ENCODE results near the gene RHOA.

RHOA gene
- total RNA-seq = 140 to 233 (median 201) reads per million in 9 experiments

DNA sequence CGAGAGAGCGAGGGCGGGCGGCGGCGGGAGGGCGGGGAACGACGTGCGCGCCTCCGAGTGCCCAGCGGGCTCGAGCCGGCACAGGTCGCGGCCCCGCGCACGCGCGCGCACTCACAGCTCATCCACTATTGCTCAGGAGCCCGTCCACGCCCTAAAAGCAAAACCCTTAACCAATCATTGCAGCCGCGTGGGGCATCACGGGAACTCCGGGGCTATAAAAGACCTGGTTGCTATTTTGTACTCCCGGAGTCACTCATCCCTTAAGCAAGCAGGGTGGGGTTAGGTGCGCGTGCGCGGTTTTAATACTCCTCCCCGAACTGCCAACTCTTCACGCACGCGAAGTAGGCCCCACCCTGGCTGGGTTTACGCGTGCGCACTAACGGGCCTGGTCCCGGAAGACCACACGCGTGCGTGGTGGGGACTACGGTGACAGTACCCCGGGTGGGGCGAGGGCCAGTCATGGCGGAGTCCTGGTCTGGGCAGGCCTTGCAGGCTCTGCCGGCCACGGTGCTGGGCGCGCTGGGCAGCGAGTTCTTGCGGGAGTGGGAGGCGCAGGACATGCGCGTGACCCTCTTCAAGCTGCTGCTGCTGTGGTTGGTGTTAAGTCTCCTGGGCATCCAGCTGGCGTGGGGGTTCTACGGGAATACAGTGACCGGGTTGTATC lies at the start of gene RHOA, which contains the start of gene TCTA:
Gene RHOA (minus strand): TSS at position 9 of the 664 bp plus-strand sequence. CDS start 36,387 bp downstream, outside the sequence.
Gene TCTA (plus strand): TSS at position 456 of the 664 bp plus-strand sequence. CDS start 4 bp downstream, at position 460.
- Mint-ChIP-seq H3K27ac (peak within 1 kb of the TSS; percentile 96 to 98), H3K27me3 (no peaks in the 10 kb centered on the region), H3K36me3 (ENCODE audit: insufficient read depth) (peaks cover 46% of the 10 kb centered on the region), H3K4me3 (peak within 1 kb of the TSS; percentile 91 to 92), H3K4me1 (ENCODE audit: low read depth in 2 of 2) (peaks cover 59 to 66% of the 10 kb centered on the region in 2 donors), H3K9me3 (no peaks in the 10 kb centered on the region)
- DNase-seq = peak; percentile 96 to 99 (median 97)
- peak; percentile 77 for ATAC-seq (replicated peaks)

DNA sequence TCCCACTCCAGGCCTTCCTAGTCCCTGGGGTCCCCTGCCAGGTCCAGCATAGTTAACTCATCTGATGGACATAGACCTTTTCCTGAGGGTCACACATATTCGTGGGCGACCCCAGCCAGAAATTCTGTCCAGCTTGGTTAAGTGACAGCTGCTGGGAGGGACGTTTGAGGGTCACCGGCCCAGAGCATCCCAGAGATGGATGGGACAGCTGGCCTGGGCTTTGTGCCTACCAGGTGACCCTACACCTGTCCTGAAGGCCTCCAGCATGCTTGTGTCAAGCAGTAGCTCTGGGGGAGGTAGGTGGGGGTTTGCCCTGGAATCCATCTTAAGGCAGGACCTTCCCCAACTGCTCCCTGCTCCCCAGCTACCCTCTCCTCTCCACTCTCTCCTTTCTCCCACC lies 49.2 kb upstream of the RHOA start:
- no peaks in the 10 kb centered on the region for H3K9me3 Mint-ChIP-seq
- ATAC-seq (replicated peaks) = no peak
- peaks cover 3% of the 10 kb centered on the region for H3K36me3 Mint-ChIP-seq (ENCODE audit: insufficient read depth)
- no peak overlapping the region for H3K4me3 Mint-ChIP-seq
- DNase-seq = no peak
- H3K4me1 Mint-ChIP-seq (ENCODE audit: low read depth in 2 of 2) = no peaks in the 10 kb centered on the region
- H3K27ac Mint-ChIP-seq = no peak overlapping the region
- H3K27me3 Mint-ChIP-seq = no peaks in the 10 kb centered on the region

DNA sequence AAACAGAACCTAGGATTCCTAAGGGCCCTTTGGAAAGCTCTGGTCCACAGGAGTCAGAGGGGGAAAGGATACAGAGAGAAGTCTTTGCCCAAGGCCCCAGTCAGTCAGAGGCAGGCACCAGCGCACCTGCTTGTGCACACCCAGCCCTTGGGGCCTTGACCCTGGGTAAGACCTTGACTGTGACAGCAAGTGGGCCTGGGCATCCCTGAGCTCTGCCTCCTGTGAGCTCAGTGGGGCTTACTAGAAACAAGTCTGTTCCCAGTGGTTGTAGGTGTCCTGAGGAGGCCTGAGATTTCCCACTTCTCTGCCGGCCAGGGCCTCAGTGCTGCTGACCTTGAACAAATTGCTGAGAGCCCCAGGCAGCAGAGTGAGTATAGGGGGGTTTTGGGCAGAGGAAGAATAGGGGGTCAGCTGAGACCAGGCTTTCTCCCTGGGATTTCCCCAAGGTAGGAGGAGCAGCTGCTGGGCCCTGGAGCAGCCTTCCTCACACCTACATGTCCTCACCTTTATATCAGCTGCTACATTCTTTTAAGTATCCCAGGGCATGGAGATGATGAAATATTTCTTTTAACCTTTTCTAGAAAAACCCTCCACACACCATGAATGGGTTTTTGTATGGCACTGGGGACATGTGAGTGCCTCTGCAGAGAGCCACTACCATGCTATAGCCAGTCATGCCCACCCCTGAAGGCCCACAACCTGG lies 48.6 kb upstream of the RHOA start:
- DNase-seq (no peak), ATAC-seq (replicated peaks) (no peak)
- Mint-ChIP-seq H3K4me1 (ENCODE audit: low read depth in 2 of 2) (no peaks in the 10 kb centered on the region), H3K4me3 (no peak overlapping the region), H3K36me3 (ENCODE audit: insufficient read depth) (peaks cover 3% of the 10 kb centered on the region), H3K27me3 (no peaks in the 10 kb centered on the region), H3K27ac (no peak overlapping the region), H3K9me3 (no peaks in the 10 kb centered on the region)

DNA sequence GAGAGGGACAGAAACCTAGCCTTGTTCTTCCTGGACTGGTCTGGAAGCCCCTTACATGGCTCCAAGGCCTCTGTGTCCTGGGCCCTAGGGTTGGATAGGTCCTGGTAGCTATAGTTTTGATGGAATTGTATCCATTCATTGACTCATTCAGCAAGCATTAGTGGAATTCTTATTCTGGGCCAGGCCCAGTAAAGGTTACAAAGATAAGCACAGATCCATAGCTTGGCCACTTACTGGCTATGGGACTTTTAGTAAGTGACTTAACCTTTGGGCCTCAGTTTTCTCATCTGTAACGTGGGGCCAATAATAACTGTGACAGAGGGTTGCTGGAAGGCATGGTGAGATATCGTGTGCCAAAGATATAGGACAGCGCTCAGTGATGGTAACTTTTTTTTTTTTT lies 44.7 kb upstream of the RHOA start:
- Mint-ChIP-seq H3K27me3 (no peaks in the 10 kb centered on the region), H3K4me3 (no peak overlapping the region), H3K27ac (no peak overlapping the region), H3K9me3 (no peaks in the 10 kb centered on the region), H3K4me1 (ENCODE audit: low read depth in 2 of 2) (no peaks in the 10 kb centered on the region), H3K36me3 (ENCODE audit: insufficient read depth) (peaks cover 3% of the 10 kb centered on the region)
- no peak for ATAC-seq (replicated peaks)
- DNase-seq = no peak

DNA sequence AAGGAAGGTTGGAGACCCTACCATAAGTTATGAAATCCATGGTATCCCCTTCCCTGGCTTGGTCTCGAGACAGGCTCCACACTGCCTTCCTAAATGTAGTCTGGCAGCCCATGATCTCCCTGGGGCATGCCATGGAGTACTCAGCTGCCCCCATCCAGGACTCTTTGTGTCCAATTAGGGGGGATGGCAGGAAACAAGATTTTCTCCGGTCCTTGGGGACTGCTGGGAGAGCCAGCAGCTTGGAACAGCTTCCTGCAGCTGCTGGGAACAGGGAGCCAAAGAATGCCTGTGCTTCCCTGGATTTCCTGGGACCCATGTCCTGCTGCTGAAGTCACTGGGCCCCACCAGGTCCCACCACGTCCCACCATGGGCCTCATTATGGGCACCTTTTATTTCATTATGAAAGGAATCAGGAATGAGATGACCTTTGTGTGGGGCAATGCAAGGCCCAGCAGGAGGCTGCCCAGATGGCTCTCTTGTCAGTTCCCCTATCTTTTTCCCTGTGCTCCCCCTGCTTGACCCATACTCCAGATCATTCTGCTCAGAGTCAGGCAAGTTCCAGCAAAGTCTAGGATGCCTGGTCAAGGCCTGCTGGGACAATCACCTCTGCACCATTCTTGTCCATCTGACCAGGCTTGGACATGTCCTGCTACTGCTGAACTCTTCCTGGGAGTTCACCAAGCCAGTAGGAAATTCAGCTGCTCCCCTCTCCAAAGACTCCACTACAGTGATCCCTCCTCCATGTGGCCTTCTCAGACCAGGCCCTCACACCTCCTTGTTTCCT lies 43.3 kb upstream of the RHOA start:
- H3K27me3 Mint-ChIP-seq = no peaks in the 10 kb centered on the region
- H3K27ac Mint-ChIP-seq = peak overlapping the region in 1 of 2 donors; percentile 67
- DNase-seq (no peak), ATAC-seq (replicated peaks) (no peak)
- no peaks in the 10 kb centered on the region for H3K4me1 Mint-ChIP-seq (ENCODE audit: low read depth in 2 of 2)
- no peak overlapping the region for H3K4me3 Mint-ChIP-seq
- H3K9me3 Mint-ChIP-seq = no peaks in the 10 kb centered on the region
- peaks cover 3% of the 10 kb centered on the region for H3K36me3 Mint-ChIP-seq (ENCODE audit: insufficient read depth)

DNA sequence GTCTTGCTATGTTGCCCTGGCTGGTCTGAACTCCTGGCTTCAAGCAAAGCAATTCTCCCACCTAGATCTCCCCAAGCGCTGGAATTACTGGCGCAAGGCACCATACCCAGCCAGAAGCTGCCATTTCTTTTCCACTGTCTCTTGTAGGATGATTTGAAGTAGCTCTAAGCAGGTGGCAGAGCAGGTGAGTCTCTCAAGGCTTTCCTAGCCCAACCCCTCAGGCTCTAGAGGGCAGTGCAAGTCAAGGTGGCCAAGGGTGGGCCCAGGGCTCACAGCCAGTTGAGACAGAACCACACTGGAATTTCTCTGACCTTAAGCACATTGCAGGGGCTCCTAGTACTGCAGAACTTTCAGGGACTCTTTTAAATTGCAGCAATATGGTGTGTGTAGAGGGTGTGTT lies 42.7 kb upstream of the RHOA start:
- DNase-seq (no peak), ATAC-seq (replicated peaks) (no peak)
- Mint-ChIP-seq H3K36me3 (ENCODE audit: insufficient read depth) (peaks cover 3% of the 10 kb centered on the region), H3K9me3 (no peaks in the 10 kb centered on the region), H3K27ac (peak overlapping the region in 1 of 2 donors; percentile 67), H3K4me1 (ENCODE audit: low read depth in 2 of 2) (no peaks in the 10 kb centered on the region), H3K4me3 (no peak overlapping the region), H3K27me3 (no peaks in the 10 kb centered on the region)

DNA sequence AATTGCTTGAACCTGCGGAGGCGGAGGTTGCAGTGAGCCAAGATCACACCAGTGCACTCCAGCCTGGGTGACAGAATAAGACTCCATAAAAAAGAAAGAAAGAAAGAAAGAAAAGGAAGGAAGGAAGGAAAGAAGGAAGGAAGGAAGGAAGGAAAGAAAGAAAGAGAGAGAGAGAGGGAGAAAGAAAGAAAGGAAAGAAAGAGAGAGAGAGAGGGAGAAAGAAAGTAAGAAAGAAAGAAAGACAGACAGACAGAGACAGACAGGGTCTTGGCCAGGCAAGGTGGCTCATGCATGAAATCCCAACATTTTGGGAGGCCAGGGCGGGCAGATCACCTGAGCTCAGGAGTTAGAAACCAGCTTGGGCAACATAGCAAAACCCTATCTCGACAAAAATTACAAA lies 41.8 kb upstream of the RHOA start:
- H3K9me3 Mint-ChIP-seq = no peaks in the 10 kb centered on the region
- no peak overlapping the region for H3K27ac Mint-ChIP-seq
- peaks cover 0 to 4% of the 10 kb centered on the region in 2 donors for H3K4me1 Mint-ChIP-seq (ENCODE audit: low read depth in 2 of 2)
- ATAC-seq (replicated peaks) = no peak
- H3K27me3 Mint-ChIP-seq = no peaks in the 10 kb centered on the region
- H3K36me3 Mint-ChIP-seq (ENCODE audit: insufficient read depth) = peaks cover 3% of the 10 kb centered on the region
- DNase-seq = no peak
- H3K4me3 Mint-ChIP-seq = no peak overlapping the region

DNA sequence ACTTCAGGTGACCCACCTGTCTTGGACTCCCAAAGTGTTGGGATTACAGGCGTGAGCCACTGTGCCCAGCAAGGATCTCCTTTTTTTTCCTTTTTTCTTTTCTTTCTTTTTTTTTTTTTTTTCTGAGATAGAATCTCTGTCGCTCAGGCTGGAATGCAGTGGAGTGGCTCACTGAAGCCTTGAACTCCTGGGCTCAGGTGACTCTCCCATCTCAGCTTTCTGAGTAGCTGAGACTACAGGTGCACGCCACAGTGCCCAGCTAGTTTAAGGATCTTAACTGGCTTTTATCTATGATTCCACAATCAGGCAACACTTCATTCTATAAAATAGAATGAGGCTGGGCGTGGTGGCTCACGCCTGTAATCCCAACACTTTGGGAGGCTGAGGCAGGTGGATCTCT lies 33.6 kb upstream of the RHOA start:
- no peak for DNase-seq
- peak overlapping the region in 1 of 2 donors; percentile 27 for H3K4me3 Mint-ChIP-seq
- H3K36me3 Mint-ChIP-seq (ENCODE audit: insufficient read depth) = peaks cover 2% of the 10 kb centered on the region
- ATAC-seq (replicated peaks) = no peak
- peaks cover 6 to 10% of the 10 kb centered on the region in 2 donors for H3K4me1 Mint-ChIP-seq (ENCODE audit: low read depth in 2 of 2)
- H3K9me3 Mint-ChIP-seq = no peaks in the 10 kb centered on the region
- peak overlapping the region; percentile 88 to 89 for H3K27ac Mint-ChIP-seq
- no peaks in the 10 kb centered on the region for H3K27me3 Mint-ChIP-seq

DNA sequence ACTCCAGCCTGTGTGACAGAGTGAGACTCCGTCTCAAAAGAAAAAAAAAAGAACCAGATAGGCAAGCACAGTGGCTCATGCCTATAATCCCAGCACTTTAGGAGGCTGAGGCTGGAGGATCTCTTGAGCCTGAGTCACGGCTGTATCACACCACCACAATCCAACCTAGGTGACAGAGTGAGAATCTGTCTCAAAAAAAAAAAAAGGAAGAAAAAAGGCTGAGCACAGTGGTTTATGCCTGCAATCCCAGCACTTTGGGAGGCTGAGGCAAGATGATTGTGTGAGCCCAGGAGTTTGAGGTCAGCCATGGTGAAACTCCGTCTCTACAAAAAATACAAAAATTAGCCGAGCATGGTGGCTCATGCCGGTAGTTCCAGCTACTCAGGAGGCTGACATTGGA lies 23.0 kb upstream of the RHOA start:
- no peaks in the 10 kb centered on the region for H3K27me3 Mint-ChIP-seq
- no peak overlapping the region for H3K27ac Mint-ChIP-seq
- ATAC-seq (replicated peaks) = no peak
- peaks cover under 1 to 2% of the 10 kb centered on the region in 2 donors for H3K4me1 Mint-ChIP-seq (ENCODE audit: low read depth in 2 of 2)
- H3K36me3 Mint-ChIP-seq (ENCODE audit: insufficient read depth) = peaks cover 1% of the 10 kb centered on the region
- H3K4me3 Mint-ChIP-seq = no peak overlapping the region
- H3K9me3 Mint-ChIP-seq = no peaks in the 10 kb centered on the region
- no peak for DNase-seq

DNA sequence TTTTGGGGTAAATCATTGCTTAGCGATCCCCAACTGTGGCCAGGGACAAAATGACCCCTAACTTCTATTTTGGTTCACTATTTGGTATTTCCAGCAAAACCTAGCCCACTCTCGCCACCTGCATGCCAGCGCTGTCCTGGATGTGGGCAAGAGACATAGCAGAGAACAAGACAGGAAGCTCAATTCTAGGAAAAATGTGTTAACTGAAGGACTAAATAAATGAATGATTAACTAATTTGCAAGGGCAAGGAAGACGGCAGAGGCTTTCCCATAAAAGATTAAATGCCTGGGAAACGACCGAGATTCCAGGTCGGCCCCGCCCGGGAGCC lies 16.9 kb upstream of the RHOA start:
- Mint-ChIP-seq H3K4me3 (peak overlapping the region; percentile 94 to 97), H3K4me1 (ENCODE audit: low read depth in 2 of 2) (peaks cover 18 to 26% of the 10 kb centered on the region in 2 donors), H3K9me3 (no peaks in the 10 kb centered on the region), H3K27ac (peak overlapping the region; percentile 90 to 97), H3K36me3 (ENCODE audit: insufficient read depth) (peaks cover 12% of the 10 kb centered on the region), H3K27me3 (no peaks in the 10 kb centered on the region)
- ATAC-seq (replicated peaks) (no peak), DNase-seq (no peak)

DNA sequence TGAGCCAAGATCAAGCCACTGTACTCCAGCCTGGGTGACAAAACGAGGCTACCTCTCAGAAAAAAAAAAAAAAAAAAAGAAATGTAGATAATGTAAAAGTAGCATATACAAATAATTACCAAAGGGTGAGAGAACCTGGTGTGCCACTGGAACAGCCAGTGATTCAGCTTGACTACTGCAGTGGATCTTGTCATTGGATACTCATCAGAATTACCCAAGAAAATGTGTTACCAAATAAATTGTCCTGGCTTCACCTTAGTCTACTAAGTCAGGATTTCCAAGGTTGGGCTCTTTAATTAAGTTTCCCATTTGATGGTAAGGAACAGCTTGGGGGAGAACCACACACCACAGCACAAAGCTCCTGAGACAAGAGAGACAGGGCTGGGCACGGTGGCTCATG lies 15.8 kb upstream of the RHOA start:
- Mint-ChIP-seq H3K27ac (no peak overlapping the region), H3K9me3 (no peaks in the 10 kb centered on the region), H3K4me3 (peak overlapping the region; percentile 94 to 97), H3K36me3 (ENCODE audit: insufficient read depth) (peaks cover 12% of the 10 kb centered on the region), H3K4me1 (ENCODE audit: low read depth in 2 of 2) (peaks cover 18 to 26% of the 10 kb centered on the region in 2 donors), H3K27me3 (no peaks in the 10 kb centered on the region)
- DNase-seq (no peak), ATAC-seq (replicated peaks) (no peak)

DNA sequence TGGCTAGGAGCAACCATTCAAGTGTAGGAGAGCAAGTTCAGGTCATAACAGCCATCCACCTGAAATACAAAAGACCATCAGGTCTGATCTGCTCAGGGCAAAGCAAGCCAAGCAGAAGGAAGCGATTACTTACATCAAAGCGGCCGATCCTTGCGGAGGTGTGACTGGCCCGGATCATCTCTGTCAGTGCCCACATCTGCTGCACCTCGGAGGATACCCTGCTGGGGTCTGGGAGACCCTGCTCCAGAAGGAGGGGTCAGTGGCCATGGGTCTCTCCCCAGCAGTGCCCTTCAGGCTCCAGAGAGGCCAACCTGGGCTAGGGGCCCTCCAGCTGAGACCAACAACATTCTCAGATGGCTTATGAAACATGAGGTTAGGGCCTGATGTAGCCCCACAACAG lies 13.0 kb upstream of the RHOA start:
- no peaks in the 10 kb centered on the region for H3K9me3 Mint-ChIP-seq
- no peak overlapping the region for H3K4me3 Mint-ChIP-seq
- DNase-seq = no peak
- H3K27me3 Mint-ChIP-seq = no peaks in the 10 kb centered on the region
- H3K36me3 Mint-ChIP-seq (ENCODE audit: insufficient read depth) = peaks cover 12% of the 10 kb centered on the region
- ATAC-seq (replicated peaks) = no peak
- peak overlapping the region; percentile 28 to 44 for H3K27ac Mint-ChIP-seq
- peaks cover 21 to 32% of the 10 kb centered on the region in 2 donors for H3K4me1 Mint-ChIP-seq (ENCODE audit: low read depth in 2 of 2)

DNA sequence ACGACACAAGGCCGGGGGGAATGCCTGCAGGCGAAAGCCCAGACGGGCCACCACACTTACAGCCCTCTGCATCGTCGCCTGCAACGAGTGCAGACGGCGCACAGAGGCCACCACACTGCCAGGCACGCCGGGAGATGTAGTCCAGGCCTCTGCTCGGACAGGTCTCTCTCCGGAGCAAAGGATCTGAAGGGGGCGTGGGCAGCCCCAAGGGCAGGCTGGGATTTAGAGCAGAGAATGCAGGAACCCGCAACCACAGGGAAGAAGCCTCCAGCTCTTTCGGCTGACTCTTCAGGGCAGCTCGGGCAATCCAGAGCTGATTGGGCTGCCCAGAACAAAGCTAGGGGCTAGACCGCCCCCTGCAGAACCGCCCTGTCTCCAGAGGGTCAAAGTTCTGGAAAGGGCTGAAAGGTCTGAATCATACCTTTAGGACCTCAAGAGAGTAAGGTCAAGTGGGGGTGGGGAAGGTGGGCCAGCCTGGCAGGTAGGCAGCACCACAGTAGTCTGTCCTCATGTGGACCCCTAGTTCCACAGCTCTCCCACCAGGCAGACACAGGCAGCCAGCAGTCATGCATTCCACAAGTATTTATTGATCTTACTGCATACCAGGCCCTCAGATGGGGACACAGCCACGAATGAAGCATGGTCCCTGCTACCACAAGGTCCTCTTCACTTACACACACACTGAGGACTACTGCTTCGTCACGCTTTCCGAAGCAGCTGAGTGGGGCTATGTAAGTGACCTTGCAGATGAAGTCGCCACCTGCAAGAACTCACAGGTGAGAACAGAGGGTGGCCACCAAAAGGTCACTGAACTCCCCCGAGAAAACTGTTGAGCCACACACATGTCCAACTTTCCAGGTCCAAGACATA lies 10.8 kb upstream of the RHOA start, which contains the start of gene AMT:
Gene AMT (minus strand): TSS at position 95 of the 870 bp plus-strand sequence. CDS start 23 bp downstream, at position 72.
- no peaks in the 10 kb centered on the region for H3K27me3 Mint-ChIP-seq
- H3K36me3 Mint-ChIP-seq (ENCODE audit: insufficient read depth) = peaks cover 3% of the 10 kb centered on the region
- H3K27ac Mint-ChIP-seq = no peak within 1 kb of the TSS
- no peaks in the 10 kb centered on the region for H3K9me3 Mint-ChIP-seq
- ATAC-seq (replicated peaks) (no peak), DNase-seq (no peak)
- H3K4me3 Mint-ChIP-seq = no peak within 1 kb of the TSS
- peaks cover 22 to 30% of the 10 kb centered on the region in 2 donors for H3K4me1 Mint-ChIP-seq (ENCODE audit: low read depth in 2 of 2)
